Psoas muscle (tissue), 8 donors: ENCODE measurements around the gene MT3. TPM values are rescaled to one million over a fixed set of nuclear protein-coding genes. Genes with fewer than 3 reads are reported as not detected.

Experiments used
- ATAC-seq, 4 donors: fragments of 200-7000 bp; cut with Tn5 transposase; one replicate each; pipeline ENCODE4 v1.9.1; 2020; ENCODE audit warnings: moderate library complexity in 3 of 4, mild to moderate bottlenecking in 2 of 4
- DNase-seq, 2 donors: peaks; one replicate each; pipeline ENCODE4 v3.0.0-alpha.2; 2020
- H3K27ac ChIP-seq: fragments of 200-600 bp; one replicate; pipeline ENCODE4 v1.8.0; 2022
- H3K27me3 ChIP-seq, 3 donors: fragments of 200-600 bp in 1 of 3; one replicate each; pipeline versions ENCODE4 v1.6.1 to v1.8.0; 2013 to 2022; ENCODE audit warnings: low read length in 2 of 3, mild to moderate bottlenecking in 2 of 3, moderate library complexity in 1 of 3; ENCODE audit not compliant: insufficient read depth in 3 of 3
- H3K36me3 ChIP-seq, 2 donors: fragments of 200-600 bp in 1 of 2; one replicate each; pipeline versions ENCODE4 v1.6.1 to v1.8.0; 2013 to 2022; ENCODE audit warnings: low read depth in 1 of 2, mild to moderate bottlenecking in 1 of 2, moderate library complexity in 1 of 2; ENCODE audit not compliant: insufficient read depth in 1 of 2
- H3K4me1 ChIP-seq: fragments of 200-600 bp; one replicate; pipeline ENCODE4 v1.8.0; 2022
- H3K4me3 ChIP-seq: fragments of 200-600 bp; one replicate; pipeline ENCODE4 v1.8.0; 2022; ENCODE audit warnings: mild to moderate bottlenecking
- H3K9me3 ChIP-seq: fragments of 200-600 bp; one replicate; pipeline ENCODE4 v1.8.0; 2022
- CTCF ChIP-seq: fragments of 200-600 bp; IDR thresholded peaks from one replicate; pipeline ENCODE4 v1.8.0; 2022; ENCODE audit warnings: antibody characterized with exemption
- WGBS, 3 donors: extraction: QIAGEN DNeasy Blood & Tissue Kit; methylation state at CpG; one replicate each; pipeline versions ENCODE4 v1.1.6 to v1.1.7; 2013; 5-methylcytosine and 5-hydroxymethylcytosine counted together
- intact Hi-C, 2 donors: fragments of 100-400 bp; cut with DNase I; formaldehyde crosslinking; loops; one replicate each; pipeline versions ENCODE4 v1.11.0 to v1.14.2; 2022
- polyA plus RNA-seq, 3 donors: library from polyadenylated mRNA; stranded (reverse); fragments of 200-250 nt; gene quantifications; one replicate each; pipeline ENCODE4 v1.2.3, GENCODE V29; 2013
- total RNA-seq, 4 donors: library from RNA; stranded (reverse); fragmentation: NEBNext Ultra II Directional in 2 of 4; extraction: Animal tissue kit (Norgen Biotek cat#: 25700) in 2 of 4; gene quantifications; one replicate each; pipeline versions ENCODE4 v1.2.1 to v1.2.4, GENCODE V29; 2021 to 2023
- donor health status: healthy with polysubstance abuse.
- donor health status: DM: no; HTN: no; CAD: no; lungs with moderate emphysema.
- donor health status: Bipolar disorder and iron deficiency.
- donor health status: healthy.
- donor health status: DM: yes; HTN: yes; CAD: no.
- donor health status: DM: no; HTN: no; CAD: no.
- donor health status: DM: no; HTN: no; CAD: no.
- donor health status: DM: yes; HTN: yes; CAD: no.

MT3 gene
- total and polyA plus RNA-seq, 7 donors: 0.57 to 10.5 (median 4.2) TPM; not detected in 1

GRCh38 chr16:56610017-56610608 is 20.8 kb downstream of the MT3 start:
- H3K9me3 ChIP-seq: no peaks in the 10 kb centered on the region
- H3K4me1 ChIP-seq: peaks cover 56% of the 10 kb centered on the region
- peak overlapping the region; percentile 99 for H3K27ac ChIP-seq
- intact Hi-C loops: no loop called here
- peak overlapping the region; percentile 89 for H3K4me3 ChIP-seq
- peak; percentile 74 to 81 for DNase-seq
- no peaks in the 10 kb centered on the region for H3K36me3 ChIP-seq
- 3 to 7% (median 6%) methylated on average over 10 of the region's 10 CpGs for WGBS, 3 donors
- no peak for TF ChIP-seq CTCF
- peak; percentile 12 to 34 (median 26) for ATAC-seq
- H3K27me3 ChIP-seq: no peaks in the 10 kb centered on the region

DNA sequence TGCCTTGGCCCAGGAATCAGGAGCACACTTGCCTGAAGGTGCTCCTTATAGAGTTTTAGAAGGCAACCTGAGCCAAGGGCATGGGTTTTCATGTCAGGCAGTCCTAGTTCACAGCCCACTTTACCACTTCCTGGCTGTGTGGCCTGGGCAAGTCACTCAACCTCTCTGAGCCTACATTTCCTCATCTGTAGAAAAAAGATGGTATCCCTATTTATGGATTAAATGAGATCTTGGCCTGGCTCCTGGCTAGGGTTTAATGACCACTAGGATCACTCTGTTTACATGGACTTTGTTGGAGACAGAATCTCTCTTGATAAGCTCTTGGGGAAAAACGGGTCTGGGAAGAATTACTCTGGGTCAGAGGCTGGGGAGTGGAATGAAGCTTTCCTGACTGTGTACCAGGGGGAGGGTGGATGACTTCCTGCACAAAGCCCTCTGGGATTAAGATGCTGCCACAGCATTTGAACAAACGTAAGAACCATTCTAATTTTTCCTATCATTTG is 21.3 kb downstream of the MT3 start:
- DNase-seq: no peak

GRCh38 chr16:56611281-56611833 is 22.0 kb downstream of the MT3 start:
- Histone ChIP-seq H3K9me3 (no peaks in the 10 kb centered on the region), H3K4me1 (peaks cover 43% of the 10 kb centered on the region), H3K27me3 (no peaks in the 10 kb centered on the region), H3K4me3 (peak overlapping the region; percentile 89), H3K27ac (peak overlapping the region; percentile 99), H3K36me3 (no peaks in the 10 kb centered on the region)
- WGBS, 3 donors: 14 to 17% (median 17%) methylated on average over 2 of the region's 2 CpGs
- TF ChIP-seq CTCF: no peak
- intact Hi-C loops: no loop called here
- peak; percentile 57 to 62 (median 60) for ATAC-seq
- DNase-seq: peak; percentile 84 to 89

More for the DNA sequence above, 21.3 kb downstream of the MT3 start:
- Histone ChIP-seq H3K36me3 (no peaks in the 10 kb centered on the region), H3K27ac (peak overlapping the region; percentile 99), H3K27me3 (no peaks in the 10 kb centered on the region), H3K4me3 (peak overlapping the region; percentile 89), H3K4me1 (peaks cover 50% of the 10 kb centered on the region), H3K9me3 (no peaks in the 10 kb centered on the region)
- WGBS, 3 donors: 7 to 19% (median 11%) methylated on average over 2 of the region's 2 CpGs
- intact Hi-C loops: no loop called here
- ATAC-seq: peak in 1 of 4 donors; percentile 5
- TF ChIP-seq CTCF: no peak

DNA sequence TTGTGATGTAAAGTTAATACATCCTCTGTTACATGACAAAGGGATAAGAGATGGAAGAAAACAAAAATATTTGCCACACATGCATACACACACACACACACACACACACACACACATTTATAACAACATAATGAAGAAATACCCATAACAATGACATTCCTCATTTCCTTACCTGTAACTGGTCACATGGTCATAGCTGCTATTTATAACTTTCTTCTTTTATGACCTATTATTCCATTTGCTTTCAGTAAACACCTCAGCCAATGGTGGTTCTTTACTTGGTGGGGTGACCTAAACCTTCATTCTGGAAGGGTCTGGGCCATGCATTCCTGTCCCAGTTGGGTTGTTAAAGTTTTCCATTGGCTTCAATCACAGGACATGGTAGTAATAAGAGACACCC is 24.4 kb downstream of the MT3 start:
- H3K4me1 ChIP-seq: peaks cover 35% of the 10 kb centered on the region
- no peak for DNase-seq
- no peak overlapping the region for H3K4me3 ChIP-seq
- no peaks in the 10 kb centered on the region for H3K9me3 ChIP-seq
- H3K27me3 ChIP-seq: no peaks in the 10 kb centered on the region
- H3K27ac ChIP-seq: no peak overlapping the region
- intact Hi-C loops: no loop called here
- no peak for TF ChIP-seq CTCF
- no peak for ATAC-seq
- H3K36me3 ChIP-seq: no peaks in the 10 kb centered on the region
